Right atrium auricular region (tissue), 2 donors: ENCODE measurements around the gene DPF3. TPM values are rescaled to one million over a fixed set of nuclear protein-coding genes. Genes with fewer than 3 reads are reported as not detected.

ENCODE experiments used
- DNase-seq: peaks from one replicate; pipeline ENCODE4 v3.0.0-alpha.2; 2019; ENCODE audit warnings: low spot score
- H3K27ac ChIP-seq, 2 donors: fragments of 200-600 bp; sonication (generic); 1 replicate in 1 of 2; 2 replicates in 1 of 2; pipeline ENCODE4 v1.5.1; 2016 to 2019
- H3K27me3 ChIP-seq, 2 donors: fragments of 200-600 bp; sonication (generic); one replicate each; pipeline versions ENCODE4 v1.5.1 to v1.6.0; 2017 to 2019
- H3K36me3 ChIP-seq: fragments of 200-600 bp; sonication (generic); one replicate; pipeline ENCODE4 v1.5.1; 2016
- H3K4me1 ChIP-seq, 2 donors: fragments of 200-600 bp; sonication (generic); one replicate each; pipeline versions ENCODE4 v1.5.1 to v1.6.0; 2017 to 2019
- H3K4me3 ChIP-seq, 2 donors: fragments of 200-600 bp; sonication (generic); 1 replicate in 1 of 2; 2 replicates in 1 of 2; pipeline ENCODE4 v1.5.1; 2017 to 2019; ENCODE audit warnings: mild to moderate bottlenecking in 1 of 2, moderate library complexity in 1 of 2
- H3K9me3 ChIP-seq, 2 donors: fragments of 200-600 bp; sonication (generic); one replicate each; pipeline ENCODE4 v1.5.1; 2019
- CTCF ChIP-seq, 2 donors: fragments of 200-600 bp; sonication (generic); IDR thresholded peaks; one replicate each; pipeline ENCODE4 v1.5.1; 2019; ENCODE audit warnings: antibody characterized with exemption in 2 of 2
- total RNA-seq, 2 donors: library from RNA; depleted of rRNA; stranded (reverse); fragments of >200 nt; gene quantifications; one replicate each; pipeline ENCODE4 v1.1.0, GENCODE V29; 2016

DPF3 gene
- total RNA-seq, 2 donors from 2014 or later = 14.7 to 26.6 TPM

GRCh38 chr14:72924337-72924736 is 30.4 kb upstream of the DPF3 start:
- TF ChIP-seq CTCF (IDR thresholded peaks at IDR 0.05) = no peak
- no peaks in the 10 kb centered on the region for H3K9me3 ChIP-seq
- H3K27ac ChIP-seq = no peak overlapping the region
- H3K4me1 ChIP-seq = peaks cover 0 to 5% of the 10 kb centered on the region in 2 donors
- no peaks in the 10 kb centered on the region for H3K36me3 ChIP-seq
- peak; percentile 66 for DNase-seq
- H3K4me3 ChIP-seq = no peak overlapping the region
- no peaks in the 10 kb centered on the region for H3K27me3 ChIP-seq

GRCh38 chr14:72921396-72921795 is 27.5 kb upstream of the DPF3 start:
- no peak overlapping the region for H3K4me3 ChIP-seq
- no peak for TF ChIP-seq CTCF (IDR thresholded peaks at IDR 0.05)
- no peaks in the 10 kb centered on the region for H3K36me3 ChIP-seq
- no peak for DNase-seq
- no peaks in the 10 kb centered on the region for H3K27me3 ChIP-seq
- peaks cover 0 to 5% of the 10 kb centered on the region in 2 donors for H3K4me1 ChIP-seq
- H3K27ac ChIP-seq = no peak overlapping the region
- no peaks in the 10 kb centered on the region for H3K9me3 ChIP-seq

GRCh38 chr14:72920008-72920407 is 26.1 kb upstream of the DPF3 start:
- no peaks in the 10 kb centered on the region for H3K36me3 ChIP-seq
- no peaks in the 10 kb centered on the region for H3K4me1 ChIP-seq
- H3K27ac ChIP-seq = no peak overlapping the region
- no peak for TF ChIP-seq CTCF (IDR thresholded peaks at IDR 0.05)
- no peaks in the 10 kb centered on the region for H3K9me3 ChIP-seq
- no peak for DNase-seq
- no peaks in the 10 kb centered on the region for H3K27me3 ChIP-seq
- no peak overlapping the region for H3K4me3 ChIP-seq

- DNase-seq = no peak
- H3K27me3 ChIP-seq = no peaks in the 10 kb centered on the region
These were observed 23.3 kb upstream of the DPF3 start for GRCh38 chr14:72917094-72917802.

GRCh38 chr14:72916174-72916573 is 22.3 kb upstream of the DPF3 start:
- no peaks in the 10 kb centered on the region for H3K36me3 ChIP-seq
- DNase-seq = no peak
- no peaks in the 10 kb centered on the region for H3K4me1 ChIP-seq
- H3K4me3 ChIP-seq = no peak overlapping the region
- H3K27ac ChIP-seq = no peak overlapping the region
- no peaks in the 10 kb centered on the region for H3K27me3 ChIP-seq
- TF ChIP-seq CTCF (IDR thresholded peaks at IDR 0.05) = no peak
- no peaks in the 10 kb centered on the region for H3K9me3 ChIP-seq

More at GRCh38 chr14:72917094-72917802, 23.3 kb upstream of the DPF3 start:
- H3K9me3 ChIP-seq = no peaks in the 10 kb centered on the region
- H3K4me3 ChIP-seq = no peak overlapping the region
- no peaks in the 10 kb centered on the region for H3K36me3 ChIP-seq
- no peak overlapping the region for H3K27ac ChIP-seq
- no peaks in the 10 kb centered on the region for H3K4me1 ChIP-seq
- TF ChIP-seq CTCF (IDR thresholded peaks at IDR 0.05) = no peak

- Histone ChIP-seq H3K27ac (no peak overlapping the region), H3K4me1 (peaks cover 0 to 2% of the 10 kb centered on the region in 2 donors), H3K9me3 (no peaks in the 10 kb centered on the region), H3K4me3 (no peak overlapping the region), H3K27me3 (no peaks in the 10 kb centered on the region), H3K36me3 (no peaks in the 10 kb centered on the region)
- no peak for DNase-seq
- TF ChIP-seq CTCF (IDR thresholded peaks at IDR 0.05) = no peak
These were observed 19.9 kb upstream of the DPF3 start for GRCh38 chr14:72913809-72914208.
